Thyroid gland (tissue), 4 donors: ENCODE results near the gene NDE1. TPM values are rescaled to one million over a fixed set of nuclear protein-coding genes. Genes with fewer than 3 reads are reported as not detected.

Experiments
- DNase-seq, 2 donors: peaks; one replicate each; pipeline ENCODE4 v3.0.0-alpha.2; 2019
- H3K27ac ChIP-seq, 3 donors: fragments of 200-600 bp; sonication (generic); 1 replicate in 2 of 3; 2 replicates in 1 of 3; pipeline ENCODE4 v1.5.1; 2016 to 2019; ENCODE audit warnings: mild to moderate bottlenecking in 1 of 3, moderate library complexity in 1 of 3
- H3K27me3 ChIP-seq: fragments of 200-600 bp; sonication (generic); one replicate; pipeline ENCODE4 v1.5.1; 2019
- H3K36me3 ChIP-seq, 2 donors: fragments of 200-600 bp; sonication (generic); one replicate each; pipeline ENCODE4 v1.5.1; 2016 to 2019
- H3K4me1 ChIP-seq, 2 donors: fragments of 200-600 bp; sonication (generic); one replicate each; pipeline ENCODE4 v1.5.1; 2017 to 2019
- H3K4me3 ChIP-seq, 3 donors: fragments of 200-600 bp; sonication (generic); replicated peaks in 1 of 3; 1 replicate in 2 of 3; 2 replicates in 1 of 3; pipeline ENCODE4 v1.5.1; 2016; ENCODE audit warnings: mild to moderate bottlenecking in 1 of 3
- H3K9me3 ChIP-seq: fragments of 200-600 bp; sonication (generic); one replicate; pipeline ENCODE4 v1.5.1; 2017
- POLR2A ChIP-seq, 2 donors: fragments of 450-650 bp; IDR thresholded peaks; one replicate each; pipeline ENCODE4 v1.6.1; 2017; ENCODE audit warnings: antibody characterized with exemption in 2 of 2, mild to moderate bottlenecking in 2 of 2, moderate library complexity in 1 of 2
- WGBS, 2 donors: methylation state at CpG; one replicate each; pipeline ENCODE4 v1.1.5; 2017; 5-methylcytosine and 5-hydroxymethylcytosine counted together
- intact Hi-C: fragments of 100-400 bp; cut with DNase I; formaldehyde crosslinking; loops from one replicate; pipeline ENCODE4 v1.15.1; 2023
- total RNA-seq, 4 donors: library from RNA; depleted of rRNA; stranded (reverse); fragments of >200 nt; gene quantifications; one replicate each; pipeline ENCODE4 v1.2.3, GENCODE V29; 2016
- TF ChIP-seq, protein P1 (sequence below), 6 experiments: fragments of 200-600 bp in 3 of 6; fragments of 450-650 bp in 3 of 6; sonication (generic) in 3 of 6; IDR thresholded peaks; one replicate each; pipeline ENCODE4 v1.5.1; 2016 to 2019; ENCODE audit warnings: antibody characterized with exemption in 6 of 6, mild to moderate bottlenecking in 2 of 6, inconsistent platforms in 1 of 6, moderate library complexity in 1 of 6

The NDE1 gene
- total RNA-seq, 4 donors from 2014 or later, result 7.7 to 21.3 (median 14.7) TPM

DNA sequence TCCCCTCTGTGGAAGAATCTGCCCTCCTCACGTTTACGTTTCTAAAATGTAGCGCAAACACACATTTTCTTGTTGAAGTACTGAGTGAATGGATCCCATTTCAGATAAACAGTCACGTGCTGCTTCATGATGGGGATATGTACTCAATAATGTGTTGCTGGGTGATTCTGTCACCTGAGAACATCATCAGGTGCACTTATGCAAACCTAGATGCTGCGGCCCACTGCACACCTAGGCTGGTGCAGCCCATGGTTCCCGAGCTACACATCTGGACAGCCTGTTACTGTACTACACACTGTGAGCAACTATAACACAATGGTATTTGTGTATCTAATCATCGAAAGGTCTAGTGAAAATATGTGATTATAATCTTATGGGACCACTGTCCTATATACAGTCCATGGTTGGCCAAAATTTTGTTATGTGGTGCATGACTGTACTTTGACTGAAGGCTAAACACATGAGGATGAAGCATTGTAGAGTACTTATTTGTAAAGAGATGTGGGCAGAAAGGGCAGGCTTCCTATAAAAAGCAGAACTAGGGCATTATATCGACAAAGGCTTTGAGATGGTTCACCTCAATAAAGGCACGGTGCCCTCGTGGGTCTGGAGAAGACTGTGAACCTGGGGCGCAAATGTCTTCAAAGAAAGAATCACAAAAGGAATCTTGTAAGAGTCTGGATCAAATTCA, 33.4 kb upstream of the NDE1 start:
- Histone ChIP-seq H3K36me3 (peaks cover 63 to 80% of the 10 kb centered on the region in 2 donors), H3K9me3 (no peaks in the 10 kb centered on the region), H3K4me1 (no peaks in the 10 kb centered on the region), H3K4me3 (no peak overlapping the region), H3K27me3 (no peaks in the 10 kb centered on the region), H3K27ac (no peak overlapping the region)
- 93 to 95% methylated on average over 11 of the region's 11 CpGs for WGBS, 2 donors
- intact Hi-C loops, result no loop called here
- DNase-seq, result no peak
- no peak for TF ChIP-seq POLR2A (IDR thresholded peaks at IDR 0.05)
- TF ChIP-seq, protein P1, sequence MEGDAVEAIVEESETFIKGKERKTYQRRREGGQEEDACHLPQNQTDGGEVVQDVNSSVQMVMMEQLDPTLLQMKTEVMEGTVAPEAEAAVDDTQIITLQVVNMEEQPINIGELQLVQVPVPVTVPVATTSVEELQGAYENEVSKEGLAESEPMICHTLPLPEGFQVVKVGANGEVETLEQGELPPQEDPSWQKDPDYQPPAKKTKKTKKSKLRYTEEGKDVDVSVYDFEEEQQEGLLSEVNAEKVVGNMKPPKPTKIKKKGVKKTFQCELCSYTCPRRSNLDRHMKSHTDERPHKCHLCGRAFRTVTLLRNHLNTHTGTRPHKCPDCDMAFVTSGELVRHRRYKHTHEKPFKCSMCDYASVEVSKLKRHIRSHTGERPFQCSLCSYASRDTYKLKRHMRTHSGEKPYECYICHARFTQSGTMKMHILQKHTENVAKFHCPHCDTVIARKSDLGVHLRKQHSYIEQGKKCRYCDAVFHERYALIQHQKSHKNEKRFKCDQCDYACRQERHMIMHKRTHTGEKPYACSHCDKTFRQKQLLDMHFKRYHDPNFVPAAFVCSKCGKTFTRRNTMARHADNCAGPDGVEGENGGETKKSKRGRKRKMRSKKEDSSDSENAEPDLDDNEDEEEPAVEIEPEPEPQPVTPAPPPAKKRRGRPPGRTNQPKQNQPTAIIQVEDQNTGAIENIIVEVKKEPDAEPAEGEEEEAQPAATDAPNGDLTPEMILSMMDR (IDR thresholded peaks at IDR 0.05), result no peak

DNA sequence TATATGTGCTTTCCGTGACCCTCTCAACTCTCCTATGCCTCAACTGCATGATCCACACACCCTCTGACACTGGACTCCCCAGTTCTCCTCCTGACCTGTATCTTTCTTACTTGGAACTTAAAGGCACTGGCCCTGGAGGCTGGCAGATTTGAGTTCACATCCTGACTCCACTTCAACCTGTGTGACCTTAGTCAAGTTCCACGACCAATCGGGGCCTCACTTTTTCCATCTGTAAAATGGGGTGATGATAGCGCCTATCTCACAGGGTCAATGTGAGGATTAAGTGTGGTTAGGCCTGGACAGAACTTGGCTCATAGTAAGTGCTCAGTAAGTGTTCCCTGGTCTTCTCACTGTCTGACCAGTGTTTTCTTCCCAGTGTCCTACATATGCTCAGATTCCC, 32.1 kb upstream of the NDE1 start:
- intact Hi-C loops, result no loop called here
- Histone ChIP-seq H3K27ac (no peak overlapping the region), H3K36me3 (peaks cover 57 to 76% of the 10 kb centered on the region in 2 donors), H3K9me3 (no peaks in the 10 kb centered on the region), H3K4me3 (no peak overlapping the region), H3K4me1 (no peaks in the 10 kb centered on the region), H3K27me3 (no peaks in the 10 kb centered on the region)
- no peak for DNase-seq
- TF ChIP-seq, protein P1 (IDR thresholded peaks at IDR 0.05), result no peak
- TF ChIP-seq POLR2A (IDR thresholded peaks at IDR 0.05), result no peak
- WGBS, 2 donors, result 95 to 99% methylated on average over 4 of the region's 4 CpGs

DNA sequence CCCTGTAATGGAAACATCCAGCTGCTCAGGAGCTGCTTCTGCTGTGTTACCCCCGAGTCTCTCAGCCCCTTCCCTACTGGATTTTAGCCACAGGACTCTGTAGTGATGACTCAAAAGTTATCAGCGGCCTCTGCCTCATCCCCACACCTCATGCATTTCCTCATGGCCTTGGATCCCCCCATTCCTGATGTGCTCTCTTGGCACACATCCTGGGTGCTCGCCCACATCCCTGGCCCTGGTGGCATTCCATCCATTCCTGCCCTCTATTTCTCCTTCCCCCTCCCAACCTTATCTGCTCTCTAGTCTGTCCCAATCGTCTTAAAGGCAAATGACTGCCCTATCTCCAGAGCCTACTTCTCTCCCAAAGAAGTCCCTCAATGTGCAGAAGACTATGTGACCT, 31.7 kb upstream of the NDE1 start:
- no peak for TF ChIP-seq POLR2A (IDR thresholded peaks at IDR 0.05)
- TF ChIP-seq, protein P1 (IDR thresholded peaks at IDR 0.05), result no peak
- no peak overlapping the region for H3K4me3 ChIP-seq
- no peak for DNase-seq
- H3K27ac ChIP-seq, result no peak overlapping the region
- no peaks in the 10 kb centered on the region for H3K4me1 ChIP-seq
- H3K36me3 ChIP-seq, result peaks cover 60 to 78% of the 10 kb centered on the region in 2 donors
- WGBS, 2 donors, result 86 to 96% methylated on average over 4 of the region's 4 CpGs
- no peaks in the 10 kb centered on the region for H3K9me3 ChIP-seq
- intact Hi-C loops, result no loop called here
- H3K27me3 ChIP-seq, result no peaks in the 10 kb centered on the region

DNA sequence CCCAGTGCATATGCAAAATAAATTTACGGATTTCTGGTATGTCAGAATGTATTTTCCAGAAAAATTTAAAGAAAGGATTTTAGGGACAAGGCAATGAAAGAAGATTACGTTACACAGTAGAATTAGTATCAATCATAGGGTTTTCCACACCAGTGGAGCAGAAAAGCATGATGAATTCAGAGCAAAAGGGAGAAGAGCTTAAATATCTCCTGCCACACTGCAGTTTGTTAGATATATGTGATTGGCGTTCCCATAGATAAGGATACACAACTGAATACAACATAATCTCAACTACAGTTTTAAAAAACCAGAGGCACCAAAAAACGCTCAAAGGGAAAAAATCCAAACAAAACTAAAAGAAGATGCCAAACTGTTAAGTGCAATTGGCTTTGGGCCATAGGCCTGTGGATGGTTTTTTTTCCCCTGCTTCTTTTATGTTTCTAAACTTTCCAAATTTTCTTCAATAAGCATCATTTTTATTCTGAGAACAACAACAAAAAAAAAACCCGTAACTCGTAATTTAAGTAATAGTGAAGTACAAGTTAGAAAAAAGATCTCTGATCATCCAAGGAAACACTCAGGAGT, 29.3 kb upstream of the NDE1 start:
- TF ChIP-seq, protein P1 (IDR thresholded peaks at IDR 0.05), result no peak
- no peak for TF ChIP-seq POLR2A (IDR thresholded peaks at IDR 0.05)
- Histone ChIP-seq H3K4me3 (no peak overlapping the region), H3K27ac (no peak overlapping the region), H3K4me1 (no peaks in the 10 kb centered on the region), H3K27me3 (no peaks in the 10 kb centered on the region), H3K36me3 (peaks cover 70 to 79% of the 10 kb centered on the region in 2 donors), H3K9me3 (no peaks in the 10 kb centered on the region)
- 78 to 84% methylated on average over 6 of the region's 6 CpGs for WGBS, 2 donors
- DNase-seq, result no peak
- intact Hi-C loops, result no loop called here

DNA sequence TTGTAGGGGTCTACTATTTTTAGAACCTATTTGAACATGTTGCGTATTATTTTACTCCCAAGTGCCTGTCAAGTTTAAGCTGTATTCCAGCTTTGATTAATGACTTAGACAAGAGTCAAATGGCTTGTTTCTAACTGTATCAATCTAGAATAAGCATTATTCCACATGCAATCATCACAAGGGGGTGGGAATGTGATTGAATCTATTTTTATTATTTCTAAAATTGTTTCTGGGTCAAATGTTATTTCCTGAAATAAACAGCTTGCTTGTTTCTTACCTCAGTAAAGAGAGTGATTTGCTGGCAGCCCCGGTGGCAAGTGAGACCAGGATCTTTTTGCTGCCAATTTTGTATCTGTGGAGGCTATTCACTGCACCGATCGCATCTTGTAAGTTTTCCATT, 28.6 kb upstream of the NDE1 start:
- no peaks in the 10 kb centered on the region for H3K27me3 ChIP-seq
- H3K27ac ChIP-seq, result no peak overlapping the region
- peaks cover 63 to 71% of the 10 kb centered on the region in 2 donors for H3K36me3 ChIP-seq
- intact Hi-C loops, result no loop called here
- peaks cover 0 to 2% of the 10 kb centered on the region in 2 donors for H3K4me1 ChIP-seq
- no peak overlapping the region for H3K4me3 ChIP-seq
- DNase-seq, result no peak
- no peaks in the 10 kb centered on the region for H3K9me3 ChIP-seq
- 82 to 83% methylated on average over 4 of the region's 4 CpGs for WGBS, 2 donors
- TF ChIP-seq POLR2A (IDR thresholded peaks at IDR 0.05), result no peak
- TF ChIP-seq, protein P1 (IDR thresholded peaks at IDR 0.05), result no peak
